Right cardiac atrium (tissue), 5 donors: Measurements from ENCODE around the gene NUP153. TPM values are rescaled to one million over a fixed set of nuclear protein-coding genes. Genes with fewer than 3 reads are reported as not detected.
"Not testable (repeated sequence)": the region's sequence is repeated elsewhere in the genome, so short reads cannot be mapped to it uniquely, and the experiment has no call there.

Experiments used
- ATAC-seq, 2 donors: fragments of 200-7000 bp; cut with Tn5 transposase; one replicate each; pipeline versions ENCODE4 v1.8.0 to v1.9.1; 2020; ENCODE audit warnings: moderate library complexity in 2 of 2, mild to moderate bottlenecking in 1 of 2
- DNase-seq, 3 donors: peaks; one replicate each; pipeline ENCODE4 v3.0.0-alpha.2; 2020
- H3K27ac ChIP-seq: one replicate; pipeline ENCODE4 v1.5.1; 2013; ENCODE audit warnings: mild to moderate bottlenecking, low read length, control low read depth, moderate library complexity
- H3K27me3 ChIP-seq: one replicate; pipeline ENCODE4 v1.6.1; 2013; ENCODE audit not compliant: control insufficient read depth, insufficient read depth
- H3K4me1 ChIP-seq: one replicate; pipeline ENCODE4 v1.6.1; 2013; ENCODE audit warnings: low read length; ENCODE audit not compliant: control insufficient read depth, insufficient read depth
- H3K4me3 ChIP-seq: one replicate; pipeline ENCODE4 v1.5.1; 2013; ENCODE audit warnings: low read length, control low read depth
- H3K9me3 ChIP-seq: one replicate; pipeline ENCODE4 v1.6.1; 2013; ENCODE audit warnings: low read length; ENCODE audit not compliant: control insufficient read depth
- WGBS: extraction: QIAGEN DNeasy Blood & Tissue Kit; methylation state at CpG from one replicate; pipeline ENCODE4 v1.1.7; 2013; 5-methylcytosine and 5-hydroxymethylcytosine counted together
- intact Hi-C, 4 donors: fragments of 100-400 bp; cut with DNase I; formaldehyde crosslinking; loops; one replicate each; pipeline versions ENCODE4 v1.11.0 to v1.14.0; 2022 to 2023
- long read RNA-seq, 4 donors: library from polyadenylated mRNA; unstranded; transcript quantifications; one replicate each; pipeline ENCODE4 v2.0.0, GENCODE V29; 2020 to 2021
- polyA plus RNA-seq: library from polyadenylated mRNA; stranded (reverse); fragments of 200-250 nt; gene quantifications from one replicate; pipeline ENCODE4 v1.2.3, GENCODE V29; 2013
- total RNA-seq, 4 donors: library from RNA; stranded (reverse); fragmentation: NEBNext Ultra II Directional; extraction: Animal tissue kit (Norgen Biotek cat#: 25700); gene quantifications; one replicate each; pipeline ENCODE4 v1.2.1, GENCODE V29; 2021
- donor health status: healthy with polysubstance abuse.
- donor health status: DM: no; HTN: yes; CAD: no.
- donor health status: DM: no; HTN: no; CAD: no.
- donor health status: DM: no; HTN: yes; CAD: no; lungs with severe emphysema.
- donor health status: DM: yes; HTN: yes; CAD: no.

The NUP153 gene
- total RNA-seq (10 to 100 TPM; 24.0 to 27.2 (median 25.2) TPM), polyA plus RNA-seq (7.5 TPM)
- long read RNA-seq, donor 1, full-length matches to known transcripts, result 9 of 21 reads
- long read RNA-seq, donor 1, partial matches to known transcripts, result 8 of 21 reads
- long read RNA-seq, donor 1, other reads (novel, unspliced or antisense), result 4 of 21 reads
- long read RNA-seq, donor 2, full-length matches to known transcripts, result 4 of 13 reads
- long read RNA-seq, donor 2, partial matches to known transcripts, result 6 of 13 reads
- long read RNA-seq, donor 2, other reads (novel, unspliced or antisense), result 3 of 13 reads
- long read RNA-seq, donor 3, full-length matches to known transcripts, result 5 of 19 reads
- long read RNA-seq, donor 3, partial matches to known transcripts, result 11 of 19 reads
- long read RNA-seq, donor 3, other reads (novel, unspliced or antisense), result 3 of 19 reads
- long read RNA-seq, donor 4, full-length matches to known transcripts, result 2 of 2 reads
- long read RNA-seq, donor 4, partial matches to known transcripts, result 0 of 2 reads
- long read RNA-seq, donor 4, other reads (novel, unspliced or antisense), result 0 of 2 reads

- Histone ChIP-seq H3K4me3 (peak within 1 kb of the TSS; percentile 71), H3K9me3 (no peaks in the 10 kb centered on the region), H3K27ac (peak within 1 kb of the TSS; percentile 95), H3K27me3 (no peaks in the 10 kb centered on the region), H3K4me1 (no peaks in the 10 kb centered on the region)
- ATAC-seq (peak; percentile 91 to 93), DNase-seq (peak; percentile 98 to 100 (median 99))
- intact Hi-C loops, result no loop called here
- WGBS, result under 1% methylated on average over 69 of the region's 69 CpGs
Observed at GRCh38 chr6:17706580-17707370, at the start of gene NUP153. TSS of gene NUP153 (minus strand) at chr6:17706925. CDS start at chr6:17706387, 538 bp downstream.

DNA sequence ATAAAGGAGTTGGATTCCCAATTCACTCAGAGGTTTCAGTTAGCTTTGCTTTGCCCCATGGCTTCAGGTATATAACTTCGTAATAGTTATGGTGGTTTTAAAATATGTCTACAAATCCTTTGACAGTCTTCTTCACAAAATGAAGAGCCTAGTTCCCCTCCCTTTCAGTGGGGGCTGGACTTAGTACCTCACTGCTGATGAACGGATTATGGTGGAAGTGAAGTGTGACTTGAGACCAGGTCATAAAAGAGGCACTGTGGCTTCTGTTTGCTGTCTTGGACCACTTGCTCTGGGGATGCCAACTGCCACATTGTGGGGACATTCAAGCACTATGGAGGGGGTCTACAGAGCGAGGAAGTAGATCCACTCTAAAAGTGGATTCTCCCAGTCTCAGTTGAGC is 47.5 kb upstream of the NUP153 start:
- H3K9me3 ChIP-seq, result no peaks in the 10 kb centered on the region
- no peaks in the 10 kb centered on the region for H3K27me3 ChIP-seq
- ATAC-seq (no peak), DNase-seq (no peak)
- 82% methylated on average over 3 of the region's 3 CpGs for WGBS
- peaks cover 2% of the 10 kb centered on the region for H3K4me1 ChIP-seq
- no peak overlapping the region for H3K27ac ChIP-seq
- no peak overlapping the region for H3K4me3 ChIP-seq
- intact Hi-C loops, result no loop called here

GRCh38 chr6:17745324-17745723 is 38.6 kb upstream of the NUP153 start:
- H3K27ac ChIP-seq, DNase-seq, H3K4me1 ChIP-seq, H3K4me3 ChIP-seq, H3K27me3 ChIP-seq, H3K9me3 ChIP-seq, ATAC-seq, intact Hi-C loops: not testable (repeated sequence)
- 95% methylated on average over 35 of the region's 35 CpGs for WGBS

DNA sequence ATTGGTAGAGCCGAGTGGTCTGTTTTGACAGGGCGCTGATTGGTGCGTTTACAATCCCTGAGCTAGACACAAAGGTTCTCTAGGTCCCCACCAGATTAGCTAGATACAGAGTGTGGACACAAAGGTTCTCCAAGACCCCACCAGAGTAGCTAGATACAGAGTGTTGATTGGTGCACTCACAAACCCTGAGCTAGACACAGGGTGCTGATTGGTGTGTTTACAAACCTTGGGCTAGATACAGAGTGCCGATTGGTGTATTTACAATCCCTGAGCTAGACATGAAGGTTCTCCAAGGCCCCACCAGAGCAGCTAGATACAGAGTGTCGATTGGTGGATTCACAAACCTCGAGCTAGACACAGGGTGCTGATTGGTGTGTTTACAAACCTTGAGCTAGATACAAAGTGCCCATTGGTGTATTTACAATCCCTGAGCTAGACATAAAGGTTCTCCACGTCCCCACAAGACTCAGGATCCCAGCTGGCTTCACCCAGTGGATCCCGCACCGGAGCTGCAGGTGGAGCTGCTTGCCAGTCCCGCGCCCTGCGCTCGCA is 38.1 kb upstream of the NUP153 start:
- WGBS, result 87% methylated on average over 13 of the region's 13 CpGs
- intact Hi-C loops, H3K27me3 ChIP-seq, H3K9me3 ChIP-seq, H3K27ac ChIP-seq, ATAC-seq, H3K4me3 ChIP-seq, H3K4me1 ChIP-seq, DNase-seq: not testable (repeated sequence)

- 44% methylated on average over 11 of the region's 11 CpGs for WGBS
- no peak for DNase-seq
- no peak overlapping the region for H3K27ac ChIP-seq
- H3K9me3 ChIP-seq, result no peaks in the 10 kb centered on the region
- H3K27me3 ChIP-seq, result no peaks in the 10 kb centered on the region
- no peak for ATAC-seq
- intact Hi-C loops, result no loop called here
- no peaks in the 10 kb centered on the region for H3K4me1 ChIP-seq
- H3K4me3 ChIP-seq, result no peak overlapping the region
Observed at GRCh38 chr6:17744019-17744756, 37.5 kb upstream of the NUP153 start.

GRCh38 chr6:17741507-17741906 is 34.8 kb upstream of the NUP153 start:
- Histone ChIP-seq H3K4me1 (no peaks in the 10 kb centered on the region), H3K9me3 (no peaks in the 10 kb centered on the region), H3K4me3 (no peak overlapping the region), H3K27ac (no peak overlapping the region), H3K27me3 (no peaks in the 10 kb centered on the region)
- intact Hi-C loops, result no loop called here
- ATAC-seq (peak in 1 of 2 donors; percentile 37), DNase-seq (no peak)
- WGBS, result 53% methylated on average over 8 of the region's 8 CpGs

DNA sequence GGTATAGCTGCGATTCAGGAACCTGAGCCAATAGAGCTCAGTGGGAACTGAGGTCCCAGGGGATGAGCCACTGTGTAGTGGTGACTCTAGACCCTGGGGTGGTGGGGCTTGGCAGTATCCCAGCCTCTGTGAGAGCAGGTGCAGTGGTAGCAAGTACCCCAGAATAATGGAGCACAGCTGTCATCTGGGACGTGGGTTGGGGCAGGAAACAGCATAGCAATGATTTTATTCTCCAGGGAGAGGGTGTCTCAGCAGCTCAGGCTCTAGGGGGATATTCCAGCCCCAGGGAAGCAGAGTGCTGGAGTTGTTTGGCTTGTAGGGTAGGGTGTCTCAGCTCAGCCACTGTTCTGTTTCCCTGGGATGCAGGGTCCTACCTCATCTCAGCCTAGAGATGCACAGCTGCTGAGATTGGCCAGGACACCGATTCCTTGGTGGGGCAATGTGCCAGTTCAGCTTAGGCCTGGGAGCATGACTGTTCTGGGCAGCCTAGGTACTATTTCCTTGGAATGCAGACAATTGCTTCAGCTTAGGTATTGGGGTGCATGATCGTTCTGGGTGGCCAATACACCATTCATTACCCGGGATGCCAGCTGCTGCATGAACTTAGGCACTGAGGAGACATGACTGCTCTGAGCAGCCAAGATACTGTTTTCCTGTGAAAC is 34.0 kb upstream of the NUP153 start:
- no peak for ATAC-seq
- intact Hi-C loops, result no loop called here

GRCh38 chr6:17737704-17738252 is 31.1 kb upstream of the NUP153 start:
- Histone ChIP-seq H3K4me3 (no peak overlapping the region), H3K4me1 (no peaks in the 10 kb centered on the region), H3K27ac (no peak overlapping the region), H3K27me3 (no peaks in the 10 kb centered on the region), H3K9me3 (no peaks in the 10 kb centered on the region)
- intact Hi-C loops, result no loop called here
- no peak for ATAC-seq
- DNase-seq, result no peak
- WGBS, result 90% methylated on average over 1 of the region's 1 CpG

More for the DNA sequence above, 34.0 kb upstream of the NUP153 start:
- no peak overlapping the region for H3K4me3 ChIP-seq
- H3K27ac ChIP-seq, result no peak overlapping the region
- WGBS, result 60% methylated on average over 5 of the region's 5 CpGs
- no peak for DNase-seq
- no peaks in the 10 kb centered on the region for H3K9me3 ChIP-seq
- H3K27me3 ChIP-seq, result no peaks in the 10 kb centered on the region
- H3K4me1 ChIP-seq, result no peaks in the 10 kb centered on the region

DNA sequence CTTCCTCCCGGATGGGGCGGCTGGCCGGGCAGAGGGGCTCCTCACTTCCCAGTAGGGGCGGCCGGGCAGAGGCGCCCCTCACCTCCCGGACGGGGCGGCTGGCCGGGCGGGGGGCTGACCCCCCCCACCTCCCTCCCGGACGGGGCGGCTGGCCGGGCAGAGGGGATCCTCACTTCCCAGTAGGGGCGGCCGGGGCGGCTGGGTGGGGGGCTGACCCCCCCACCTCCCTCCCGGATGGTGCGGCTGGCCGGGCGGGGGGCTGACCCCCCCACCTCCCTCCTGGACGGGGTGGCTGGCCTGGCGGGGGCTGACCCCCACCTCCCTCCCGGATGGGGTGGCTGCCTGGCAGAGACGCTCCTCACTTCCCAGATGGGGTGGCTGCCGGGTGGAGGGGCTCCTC is 28.6 kb upstream of the NUP153 start:
- H3K27ac ChIP-seq, H3K4me1 ChIP-seq, H3K9me3 ChIP-seq, DNase-seq, intact Hi-C loops, H3K4me3 ChIP-seq, H3K27me3 ChIP-seq, ATAC-seq: not testable (repeated sequence)
- WGBS, result 97% methylated on average over 19 of the region's 27 CpGs
